Neural cell (in vitro differentiated cells): ENCODE measurements around the gene MDGA2. TPM values are rescaled to one million over a fixed set of nuclear protein-coding genes. Genes with fewer than 3 reads are reported as not detected.

Experiments used
- H2AFZ ChIP-seq: fragments of 200-600, 300-800 bp; sonication (generic), shearing (Covaris generic); 2 replicates; pipeline ENCODE4 v1.6.0; 2014; ENCODE audit warnings: low read depth, mild to moderate bottlenecking, antibody characterized with exemption, low read length, moderate library complexity
- H3F3A ChIP-seq: fragments of 200-600 bp; shearing (Covaris generic); 2 replicates; pipeline ENCODE4 v1.6.1; 2016; ENCODE audit warnings: mild to moderate bottlenecking, moderate library complexity, mixed read lengths, antibody characterized with exemption, low read length; ENCODE audit not compliant: insufficient read depth, poor library complexity, severe bottlenecking
- H3K27ac ChIP-seq: fragments of 200-600, 300-800 bp; sonication (generic), shearing (Covaris generic); 2 replicates; pipeline ENCODE4 v1.5.1; 2014; ENCODE audit warnings: mild to moderate bottlenecking, low read length, moderate library complexity
- H3K27me3 ChIP-seq: fragments of 300-800, 200-600 bp; sonication (generic), shearing (Covaris generic); 2 replicates; pipeline ENCODE4 v1.6.0; 2014; ENCODE audit warnings: mild to moderate bottlenecking, low read depth, low read length, moderate library complexity; ENCODE audit not compliant: insufficient read depth
- H3K36me3 ChIP-seq: fragments of 300-800, 200-600 bp; sonication (generic), shearing (Covaris generic); 2 replicates; pipeline ENCODE4 v1.5.1; 2014; ENCODE audit warnings: mild to moderate bottlenecking, antibody characterized with exemption, low read length, moderate library complexity; ENCODE audit not compliant: insufficient read depth
- H3K4me2 ChIP-seq: fragments of 300-800, 200-600 bp; sonication (generic), shearing (Covaris generic); 2 replicates; pipeline ENCODE4 v1.6.0; 2014; ENCODE audit warnings: mild to moderate bottlenecking, low read length
- H3K4me3 ChIP-seq: fragments of 300-800, 200-600 bp; sonication (generic), shearing (Covaris generic); 2 replicates; pipeline ENCODE4 v1.5.1; 2014; ENCODE audit warnings: mild to moderate bottlenecking, low read length, moderate library complexity
- H3K79me2 ChIP-seq: fragments of 200-600 bp; shearing (Covaris generic); replicated peaks from 2 replicates; pipeline ENCODE4 v1.6.0; 2014; ENCODE audit warnings: mild to moderate bottlenecking, low read length, moderate library complexity; ENCODE audit not compliant: insufficient read depth
- H3K9ac ChIP-seq: fragments of 300-800, 200-600 bp; sonication (generic), shearing (Covaris generic); 2 replicates; pipeline ENCODE4 v1.6.1; 2016; ENCODE audit warnings: mild to moderate bottlenecking, low read length, mixed read lengths
- H3K9me2 ChIP-seq: fragments of 200-600 bp; shearing (Covaris generic); 2 replicates; pipeline ENCODE4 v1.6.1; 2016; ENCODE audit warnings: mild to moderate bottlenecking, low read length, mixed read lengths; ENCODE audit not compliant: insufficient read depth
- H3K9me3 ChIP-seq: fragments of 200-600, 300-800 bp; sonication (generic), shearing (Covaris generic); 2 replicates; pipeline ENCODE4 v1.6.1; 2016; ENCODE audit warnings: mild to moderate bottlenecking, mixed run types, low read length, moderate library complexity, mixed read lengths
- H4K20me1 ChIP-seq: fragments of 200-600 bp; shearing (Covaris generic); 2 replicates; pipeline ENCODE4 v1.6.1; 2016; ENCODE audit warnings: mild to moderate bottlenecking, mixed run types; ENCODE audit not compliant: insufficient read depth
- CTCF ChIP-seq: fragments of 450-650 bp; IDR thresholded peaks from 2 replicates; pipeline ENCODE4 v1.5.1; 2014; ENCODE audit warnings: antibody characterized with exemption, mild to moderate bottlenecking, moderate library complexity; ENCODE audit not compliant: poor library complexity, severe bottlenecking
- EP300 ChIP-seq: fragments of 450-650 bp; conservative IDR thresholded peaks from 2 replicates; pipeline ENCODE4 v1.6.1; 2014; ENCODE audit warnings: antibody characterized with exemption, mild to moderate bottlenecking, moderate library complexity; ENCODE audit not compliant: poor library complexity, severe bottlenecking
- EZH2 ChIP-seq: fragments of 200-600, 300-800 bp; shearing (Covaris generic), sonication (generic); IDR thresholded peaks from 2 replicates; pipeline ENCODE4 v1.6.1; 2014; ENCODE audit warnings: antibody characterized with exemption, low read length, borderline replicate concordance, mild to moderate bottlenecking; ENCODE audit not compliant: insufficient read depth, poor library complexity, severe bottlenecking
- MXI1 ChIP-seq: fragments of 450-650 bp; conservative IDR thresholded peaks from 2 replicates; pipeline ENCODE4 v1.6.1; 2014; ENCODE audit warnings: antibody characterized with exemption, mild to moderate bottlenecking; ENCODE audit not compliant: poor library complexity, severe bottlenecking
- POLR2AphosphoS5 ChIP-seq: IDR thresholded peaks from 2 replicates; pipeline ENCODE4 v1.6.1; 2012
- RAD21 ChIP-seq: fragments of 450-650 bp; conservative IDR thresholded peaks from 2 replicates; pipeline ENCODE4 v1.6.1; 2014; ENCODE audit warnings: antibody characterized with exemption, mild to moderate bottlenecking, moderate library complexity
- REST ChIP-seq: IDR thresholded peaks from 2 replicates; pipeline ENCODE4 v1.6.1; 2012; ENCODE audit warnings: borderline replicate concordance
- SMC3 ChIP-seq: fragments of 450-650 bp; conservative IDR thresholded peaks from 2 replicates; pipeline ENCODE4 v1.6.1; 2014; ENCODE audit warnings: antibody characterized with exemption, mild to moderate bottlenecking, moderate library complexity; ENCODE audit not compliant: poor library complexity
- TAF1 ChIP-seq: IDR thresholded peaks from 2 replicates; pipeline ENCODE4 v1.6.1; 2012; ENCODE audit warnings: low read depth
- polyA plus RNA-seq: library from polyadenylated mRNA; depleted of rRNA; stranded (reverse); fragments of >200 nt; gene quantifications from 2 replicates; pipeline ENCODE4 v1.2.3, GENCODE V29; 2014

MDGA2 gene
- polyA plus RNA-seq, 1 donor from 2014 or later: 3.8 TPM

GRCh38 chr14:47012533-47013280 is 662.7 kb downstream of the MDGA2 start:
- no peak overlapping the region for H3K4me2 ChIP-seq
- H3K36me3 ChIP-seq: no peaks in the 10 kb centered on the region
- H4K20me1 ChIP-seq: no peaks in the 10 kb centered on the region
- H3K27ac ChIP-seq: no peak overlapping the region
- H3K9me3 ChIP-seq: no peaks in the 10 kb centered on the region
- H3K4me3 ChIP-seq: no peak overlapping the region
- H3K9ac ChIP-seq: no peak overlapping the region
- no peaks in the 10 kb centered on the region for H3K27me3 ChIP-seq
- H3F3A ChIP-seq: no peaks in the 10 kb centered on the region
- no peaks in the 10 kb centered on the region for H3K79me2 ChIP-seq
- H2AFZ ChIP-seq: no peak overlapping the region
- no peaks in the 10 kb centered on the region for H3K9me2 ChIP-seq
- TF ChIP-seq EP300 (no peak), EZH2 (no peak), TAF1 (no peak), SMC3 (no peak), MXI1 (no peak), CTCF (no peak), RAD21 (no peak), REST (no peak), POLR2AphosphoS5 (no peak)

- H4K20me1 ChIP-seq: no peaks in the 10 kb centered on the region
- no peaks in the 10 kb centered on the region for H3K36me3 ChIP-seq
- H2AFZ ChIP-seq: no peak overlapping the region
- H3K9ac ChIP-seq: no peak overlapping the region
- H3K4me3 ChIP-seq: no peak overlapping the region
- no peaks in the 10 kb centered on the region for H3K79me2 ChIP-seq
- H3K9me3 ChIP-seq: no peaks in the 10 kb centered on the region
- H3K4me2 ChIP-seq: no peak overlapping the region
- no peaks in the 10 kb centered on the region for H3K9me2 ChIP-seq
- H3F3A ChIP-seq: no peaks in the 10 kb centered on the region
- H3K27ac ChIP-seq: no peak overlapping the region
- no peaks in the 10 kb centered on the region for H3K27me3 ChIP-seq
- TF ChIP-seq REST: no peak
- TF ChIP-seq CTCF: no peak
- no peak for TF ChIP-seq SMC3
- TF ChIP-seq TAF1: no peak
- TF ChIP-seq RAD21: no peak
- TF ChIP-seq EZH2: no peak
- no peak for TF ChIP-seq POLR2AphosphoS5
- no peak for TF ChIP-seq MXI1
- TF ChIP-seq EP300: no peak
Observed at GRCh38 chr14:47009615-47010014, 665.8 kb downstream of the MDGA2 start.
